ENCODE results near the gene EDC4.
A peak's percentile ranks its signal among the peaks of the same experiment; 100 is the strongest.

The EDC4 gene

GRCh38 chr16:67871256-67871655 is 1.6 kb upstream of the EDC4 start:
- H3K36me3 ChIP-seq (ENCODE audit: control insufficient read depth, insufficient read depth, low read length), result peaks cover 4% of the 10 kb centered on the region
- H3K4me3 ChIP-seq (ENCODE audit: low read length), result no peak overlapping the region
- no peak overlapping the region for H3K9ac ChIP-seq (ENCODE audit: low read length)
- no peaks in the 10 kb centered on the region for H3K9me3 ChIP-seq (ENCODE audit: control insufficient read depth, low read length)
- no peaks in the 10 kb centered on the region for H3K27me3 ChIP-seq (ENCODE audit: control insufficient read depth, insufficient read depth, low read length)
- peaks cover 24% of the 10 kb centered on the region for H3K4me1 ChIP-seq (ENCODE audit: control insufficient read depth, insufficient read depth, low read length)

- peak overlapping the region; percentile 93 for H3K9ac ChIP-seq (ENCODE audit: low read length)
- H3K36me3 ChIP-seq (ENCODE audit: control insufficient read depth, insufficient read depth, low read length), result peaks cover 9% of the 10 kb centered on the region
- peak overlapping the region; percentile 95 for H3K4me3 ChIP-seq (ENCODE audit: low read length)
These were observed 671 bp upstream of the EDC4 start for GRCh38 chr16:67872131-67872630.

GRCh38 chr16:67873435-67874370 is 851 bp downstream of the EDC4 start:
- Histone ChIP-seq H3K4me3 (ENCODE audit: low read length) (peak overlapping the region; percentile 95), H3K36me3 (ENCODE audit: control insufficient read depth, insufficient read depth, low read length) (peaks cover 10% of the 10 kb centered on the region), H3K9ac (ENCODE audit: low read length) (peak overlapping the region; percentile 93), H3K9me3 (ENCODE audit: control insufficient read depth, low read length) (no peaks in the 10 kb centered on the region), H3K4me1 (ENCODE audit: control insufficient read depth, insufficient read depth, low read length) (peaks cover 24% of the 10 kb centered on the region), H3K27me3 (ENCODE audit: control insufficient read depth, insufficient read depth, low read length) (no peaks in the 10 kb centered on the region)

More at GRCh38 chr16:67872131-67872630, 671 bp upstream of the EDC4 start:
- H3K4me1 ChIP-seq (ENCODE audit: control insufficient read depth, insufficient read depth, low read length), result peaks cover 24% of the 10 kb centered on the region
- no peaks in the 10 kb centered on the region for H3K27me3 ChIP-seq (ENCODE audit: control insufficient read depth, insufficient read depth, low read length)
- H3K9me3 ChIP-seq (ENCODE audit: control insufficient read depth, low read length), result no peaks in the 10 kb centered on the region

GRCh38 chr16:67874372-67874771 is 1.5 kb downstream of the EDC4 start:
- Histone ChIP-seq H3K4me3 (ENCODE audit: low read length) (peak overlapping the region; percentile 95), H3K4me1 (ENCODE audit: control insufficient read depth, insufficient read depth, low read length) (peaks cover 24% of the 10 kb centered on the region), H3K36me3 (ENCODE audit: control insufficient read depth, insufficient read depth, low read length) (peaks cover 13% of the 10 kb centered on the region), H3K27me3 (ENCODE audit: control insufficient read depth, insufficient read depth, low read length) (no peaks in the 10 kb centered on the region), H3K9me3 (ENCODE audit: control insufficient read depth, low read length) (no peaks in the 10 kb centered on the region), H3K9ac (ENCODE audit: low read length) (peak overlapping the region; percentile 93)

DNA sequence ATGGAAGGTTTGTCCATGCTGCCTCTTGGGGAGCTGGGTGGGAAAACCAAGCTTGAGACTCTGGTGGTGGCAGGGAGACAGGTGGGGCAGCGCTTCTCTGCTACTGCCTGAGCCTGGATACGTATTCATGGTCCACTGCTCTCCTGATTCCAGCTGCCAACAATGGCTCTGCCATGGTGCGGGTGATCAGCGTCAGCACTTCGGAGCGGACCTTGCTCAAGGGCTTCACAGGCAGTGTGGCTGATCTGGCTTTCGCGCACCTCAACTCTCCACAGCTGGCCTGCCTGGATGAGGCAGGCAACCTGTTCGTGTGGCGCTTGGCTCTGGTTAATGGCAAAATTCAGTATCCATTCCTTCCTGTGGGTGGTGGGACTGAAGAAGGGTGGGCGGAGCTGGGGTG is 4.2 kb downstream of the EDC4 start:
- no peak overlapping the region for H3K4me3 ChIP-seq (ENCODE audit: low read length)
- no peaks in the 10 kb centered on the region for H3K9me3 ChIP-seq (ENCODE audit: control insufficient read depth, low read length)
- peaks cover 26% of the 10 kb centered on the region for H3K4me1 ChIP-seq (ENCODE audit: control insufficient read depth, insufficient read depth, low read length)
- H3K27me3 ChIP-seq (ENCODE audit: control insufficient read depth, insufficient read depth, low read length), result no peaks in the 10 kb centered on the region
- H3K9ac ChIP-seq (ENCODE audit: low read length), result no peak overlapping the region
- peaks cover 38% of the 10 kb centered on the region for H3K36me3 ChIP-seq (ENCODE audit: control insufficient read depth, insufficient read depth, low read length)

DNA sequence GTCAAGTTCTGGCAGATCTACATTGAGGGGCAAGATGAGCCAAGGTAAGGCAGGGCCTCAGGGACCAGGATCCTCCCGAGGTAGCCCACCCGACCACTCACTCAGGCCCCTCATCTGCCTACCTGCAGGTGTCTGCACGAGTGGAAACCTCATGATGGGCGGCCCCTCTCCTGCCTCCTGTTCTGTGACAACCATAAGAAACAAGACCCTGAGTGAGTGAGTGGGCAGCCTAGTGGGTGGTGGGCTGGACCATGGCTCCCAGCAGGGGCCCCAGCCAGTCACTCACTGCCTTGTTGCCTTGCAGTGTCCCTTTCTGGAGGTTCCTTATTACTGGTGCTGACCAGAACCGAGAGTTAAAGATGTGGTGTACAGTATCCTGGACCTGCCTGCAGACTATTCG is 5.4 kb downstream of the EDC4 start:
- Histone ChIP-seq H3K9ac (ENCODE audit: low read length) (no peak overlapping the region), H3K4me1 (ENCODE audit: control insufficient read depth, insufficient read depth, low read length) (peaks cover 26% of the 10 kb centered on the region), H3K9me3 (ENCODE audit: control insufficient read depth, low read length) (no peaks in the 10 kb centered on the region), H3K4me3 (ENCODE audit: low read length) (no peak overlapping the region), H3K36me3 (ENCODE audit: control insufficient read depth, insufficient read depth, low read length) (peaks cover 47% of the 10 kb centered on the region), H3K27me3 (ENCODE audit: control insufficient read depth, insufficient read depth, low read length) (no peaks in the 10 kb centered on the region)

GRCh38 chr16:67878846-67879245 is 6.0 kb downstream of the EDC4 start:
- H3K36me3 ChIP-seq (ENCODE audit: control insufficient read depth, insufficient read depth, low read length), result peaks cover 53% of the 10 kb centered on the region
- H3K4me1 ChIP-seq (ENCODE audit: control insufficient read depth, insufficient read depth, low read length), result peaks cover 25% of the 10 kb centered on the region
- no peak overlapping the region for H3K4me3 ChIP-seq (ENCODE audit: low read length)
- no peak overlapping the region for H3K9ac ChIP-seq (ENCODE audit: low read length)
- no peaks in the 10 kb centered on the region for H3K27me3 ChIP-seq (ENCODE audit: control insufficient read depth, insufficient read depth, low read length)
- no peaks in the 10 kb centered on the region for H3K9me3 ChIP-seq (ENCODE audit: control insufficient read depth, low read length)

DNA sequence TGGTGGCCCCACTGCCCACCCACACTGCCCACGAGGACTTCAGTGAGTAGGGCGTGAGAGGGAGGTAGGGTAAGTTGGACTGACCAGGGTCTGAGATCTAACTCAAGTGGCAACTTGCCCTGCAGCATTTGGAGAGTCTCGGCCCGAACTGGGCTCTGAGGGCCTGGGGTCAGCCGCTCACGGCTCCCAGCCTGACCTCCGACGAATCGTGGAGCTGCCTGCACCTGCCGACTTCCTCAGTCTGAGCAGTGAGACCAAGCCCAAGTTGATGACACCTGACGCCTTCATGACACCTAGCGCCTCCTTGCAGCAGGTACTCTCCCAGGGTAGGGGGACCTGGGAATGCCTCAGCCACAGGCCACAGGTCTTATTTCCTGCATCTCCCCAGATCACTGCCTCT is 6.6 kb downstream of the EDC4 start:
- no peaks in the 10 kb centered on the region for H3K9me3 ChIP-seq (ENCODE audit: control insufficient read depth, low read length)
- no peaks in the 10 kb centered on the region for H3K27me3 ChIP-seq (ENCODE audit: control insufficient read depth, insufficient read depth, low read length)
- H3K36me3 ChIP-seq (ENCODE audit: control insufficient read depth, insufficient read depth, low read length), result peaks cover 53% of the 10 kb centered on the region
- no peak overlapping the region for H3K4me3 ChIP-seq (ENCODE audit: low read length)
- peaks cover 19% of the 10 kb centered on the region for H3K4me1 ChIP-seq (ENCODE audit: control insufficient read depth, insufficient read depth, low read length)
- no peak overlapping the region for H3K9ac ChIP-seq (ENCODE audit: low read length)

DNA sequence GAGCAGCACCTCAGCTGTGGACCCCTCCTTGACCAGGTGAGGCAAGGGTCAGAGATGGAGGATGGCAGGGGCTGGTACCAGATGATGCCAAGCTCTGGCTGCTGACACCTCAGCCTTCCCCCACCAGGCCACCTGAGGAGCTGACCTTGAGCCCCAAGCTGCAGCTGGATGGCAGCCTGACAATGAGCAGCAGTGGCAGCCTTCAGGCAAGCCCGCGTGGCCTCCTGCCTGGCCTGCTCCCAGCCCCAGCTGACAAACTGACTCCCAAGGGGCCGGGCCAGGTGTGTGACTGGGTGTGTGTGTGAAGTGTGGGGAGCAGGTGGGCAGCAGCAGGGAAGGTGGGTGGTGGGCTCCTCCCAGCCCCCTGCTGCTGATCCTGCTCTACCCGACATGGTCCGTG is 7.1 kb downstream of the EDC4 start:
- Histone ChIP-seq H3K9me3 (ENCODE audit: control insufficient read depth, low read length) (no peaks in the 10 kb centered on the region), H3K4me3 (ENCODE audit: low read length) (no peak overlapping the region), H3K9ac (ENCODE audit: low read length) (no peak overlapping the region), H3K4me1 (ENCODE audit: control insufficient read depth, insufficient read depth, low read length) (peaks cover 15% of the 10 kb centered on the region), H3K36me3 (ENCODE audit: control insufficient read depth, insufficient read depth, low read length) (peaks cover 53% of the 10 kb centered on the region), H3K27me3 (ENCODE audit: control insufficient read depth, insufficient read depth, low read length) (no peaks in the 10 kb centered on the region)

DNA sequence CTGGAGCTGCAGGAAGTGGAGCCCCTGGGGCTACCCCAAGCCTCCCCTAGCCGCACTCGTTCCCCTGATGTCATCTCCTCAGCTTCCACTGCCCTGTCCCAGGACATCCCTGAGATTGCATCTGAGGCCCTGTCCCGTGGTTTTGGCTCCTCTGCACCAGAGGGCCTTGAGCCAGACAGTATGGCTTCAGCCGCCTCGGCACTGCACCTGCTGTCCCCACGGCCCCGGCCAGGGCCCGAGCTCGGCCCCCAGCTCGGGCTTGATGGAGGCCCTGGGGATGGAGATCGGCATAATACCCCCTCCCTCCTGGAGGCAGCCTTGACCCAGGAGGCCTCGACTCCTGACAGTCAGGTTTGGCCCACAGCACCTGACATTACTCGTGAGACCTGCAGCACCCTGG is 7.7 kb downstream of the EDC4 start:
- H3K4me3 ChIP-seq (ENCODE audit: low read length), result no peak overlapping the region
- no peak overlapping the region for H3K9ac ChIP-seq (ENCODE audit: low read length)
- H3K27me3 ChIP-seq (ENCODE audit: control insufficient read depth, insufficient read depth, low read length), result no peaks in the 10 kb centered on the region
- H3K9me3 ChIP-seq (ENCODE audit: control insufficient read depth, low read length), result no peaks in the 10 kb centered on the region
- peaks cover 53% of the 10 kb centered on the region for H3K36me3 ChIP-seq (ENCODE audit: control insufficient read depth, insufficient read depth, low read length)
- peaks cover 10% of the 10 kb centered on the region for H3K4me1 ChIP-seq (ENCODE audit: control insufficient read depth, insufficient read depth, low read length)

DNA sequence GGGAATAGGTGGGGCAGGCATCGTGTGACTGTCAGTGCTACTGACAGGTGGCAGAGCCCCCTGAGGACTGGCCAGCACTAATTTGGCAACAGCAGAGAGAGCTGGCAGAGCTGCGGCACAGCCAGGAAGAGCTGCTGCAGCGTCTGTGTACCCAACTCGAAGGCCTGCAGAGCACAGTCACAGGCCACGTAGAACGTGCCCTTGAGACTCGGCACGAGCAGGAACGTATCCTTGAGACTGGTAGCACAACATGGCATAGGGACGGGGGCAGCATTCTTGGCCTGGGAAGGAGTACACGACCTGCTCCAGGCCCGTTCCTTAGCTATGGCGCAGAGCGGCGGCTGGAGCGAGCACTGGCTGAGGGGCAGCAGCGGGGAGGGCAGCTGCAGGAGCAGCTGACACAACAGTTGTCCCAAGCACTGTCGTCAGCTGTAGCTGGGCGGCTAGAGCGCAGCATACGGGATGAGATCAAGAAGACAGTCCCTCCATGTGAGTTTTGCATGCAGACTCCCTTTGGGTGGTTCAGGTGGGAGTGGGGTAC is 8.8 kb downstream of the EDC4 start:
- Histone ChIP-seq H3K4me3 (ENCODE audit: low read length) (no peak overlapping the region), H3K9ac (ENCODE audit: low read length) (no peak overlapping the region), H3K4me1 (ENCODE audit: control insufficient read depth, insufficient read depth, low read length) (peaks cover 10% of the 10 kb centered on the region), H3K36me3 (ENCODE audit: control insufficient read depth, insufficient read depth, low read length) (peaks cover 52% of the 10 kb centered on the region), H3K9me3 (ENCODE audit: control insufficient read depth, low read length) (no peaks in the 10 kb centered on the region), H3K27me3 (ENCODE audit: control insufficient read depth, insufficient read depth, low read length) (no peaks in the 10 kb centered on the region)

DNA sequence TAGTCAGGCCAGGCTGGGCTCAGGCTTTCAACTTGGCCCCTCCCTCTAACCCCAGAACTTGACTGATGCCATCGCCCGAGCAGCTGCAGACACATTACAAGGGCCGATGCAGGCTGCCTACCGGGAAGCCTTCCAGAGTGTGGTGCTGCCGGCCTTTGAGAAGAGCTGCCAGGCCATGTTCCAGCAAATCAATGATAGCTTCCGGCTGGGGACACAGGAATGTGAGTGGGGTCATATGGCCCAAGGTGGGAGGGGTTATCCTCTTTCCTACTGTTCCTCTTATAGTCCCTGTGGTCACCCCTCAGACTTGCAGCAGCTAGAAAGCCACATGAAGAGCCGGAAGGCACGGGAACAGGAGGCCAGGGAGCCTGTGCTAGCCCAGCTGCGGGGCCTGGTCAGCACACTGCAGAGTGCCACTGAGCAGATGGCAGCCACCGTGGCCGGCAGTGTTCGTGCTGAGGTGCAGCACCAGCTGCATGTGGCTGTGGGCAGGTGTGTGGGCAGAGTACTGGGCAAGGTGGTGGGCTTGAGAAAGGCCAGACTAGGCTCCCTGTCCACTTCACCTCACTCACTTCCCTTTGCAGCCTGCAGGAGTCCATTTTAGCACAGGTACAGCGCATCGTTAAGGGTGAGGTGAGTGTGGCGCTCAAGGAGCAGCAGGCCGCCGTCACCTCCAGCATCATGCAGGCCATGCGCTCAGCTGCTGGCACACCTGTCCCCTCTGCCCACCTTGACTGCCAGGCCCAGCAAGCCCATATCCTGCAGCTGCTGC is 9.7 kb downstream of the EDC4 start:
- Histone ChIP-seq H3K4me1 (ENCODE audit: control insufficient read depth, insufficient read depth, low read length) (peaks cover 10% of the 10 kb centered on the region), H3K4me3 (ENCODE audit: low read length) (no peak overlapping the region), H3K27me3 (ENCODE audit: control insufficient read depth, insufficient read depth, low read length) (no peaks in the 10 kb centered on the region), H3K9me3 (ENCODE audit: control insufficient read depth, low read length) (no peaks in the 10 kb centered on the region), H3K36me3 (ENCODE audit: control insufficient read depth, insufficient read depth, low read length) (peaks cover 48% of the 10 kb centered on the region), H3K9ac (ENCODE audit: low read length) (no peak overlapping the region)
